NAMALWA (cell line): ENCODE results near the gene TMEM108.

ENCODE experiments used
- DNase-seq: peaks from one replicate; pipeline ENCODE4 v3.0.0-alpha.2; 2015; ENCODE audit warnings: low spot score

TMEM108 gene

GRCh38 chr3:133424937-133425869 is 387.0 kb downstream of the TMEM108 start:
- DNase-seq, result no peak

- no peak for DNase-seq
These were observed 387.7 kb downstream of the TMEM108 start for GRCh38 chr3:133425898-133426297.

- DNase-seq, result no peak
These were observed 388.5 kb downstream of the TMEM108 start for GRCh38 chr3:133426721-133427120.

GRCh38 chr3:133428552-133428951 is 390.4 kb downstream of the TMEM108 start:
- DNase-seq, result no peak

GRCh38 chr3:133429063-133429462 is 390.9 kb downstream of the TMEM108 start:
- no peak for DNase-seq

GRCh38 chr3:133439563-133439962 is 401.4 kb downstream of the TMEM108 start:
- DNase-seq, result no peak

GRCh38 chr3:133440652-133441051 is 402.5 kb downstream of the TMEM108 start:
- no peak for DNase-seq

GRCh38 chr3:133441867-133442270 is 403.7 kb downstream of the TMEM108 start:
- DNase-seq, result peak; percentile 55

- DNase-seq, result no peak
These were observed 404.3 kb downstream of the TMEM108 start for GRCh38 chr3:133442518-133442917.

GRCh38 chr3:133443649-133444422 is 405.6 kb downstream of the TMEM108 start:
- DNase-seq, result peak; percentile 57

- no peak for DNase-seq
These were observed 406.2 kb downstream of the TMEM108 start for GRCh38 chr3:133444423-133444774.

- DNase-seq, result peak; percentile 43
These were observed 406.9 kb downstream of the TMEM108 start for GRCh38 chr3:133445108-133445507.
